ENCODE measurements around the gene TYMS.

Gene TYMS

GRCh38 chr18:657311-658000, at the start of gene TYMS:
TYMS (plus strand) TSS chr18:657653; CDS start chr18:657743, 90 bp downstream.
- peak; percentile 27 for DNase-seq

- DNase-seq, result no peak
Measured at GRCh38 chr18:607930-608329, 49.5 kb upstream of the TYMS start.

- no peak for DNase-seq
Measured at GRCh38 chr18:610214-610928, 47.1 kb upstream of the TYMS start.

- no peak for DNase-seq
Measured at GRCh38 chr18:612156-612555, 45.3 kb upstream of the TYMS start.

- no peak for DNase-seq
Measured at GRCh38 chr18:614193-614592, 43.3 kb upstream of the TYMS start.

- DNase-seq, result no peak
Measured at GRCh38 chr18:615092-615521, 42.3 kb upstream of the TYMS start.

- no peak for DNase-seq
Measured at GRCh38 chr18:615773-616172, 41.7 kb upstream of the TYMS start.

- no peak for DNase-seq
Measured at GRCh38 chr18:616380-616995, 41.0 kb upstream of the TYMS start.

GRCh38 chr18:617970-618504, 39.4 kb upstream of the TYMS start:
- DNase-seq, result no peak

GRCh38 chr18:618618-619017, 38.8 kb upstream of the TYMS start:
- no peak for DNase-seq

- no peak for DNase-seq
Measured at GRCh38 chr18:621291-622043, 36.0 kb upstream of the TYMS start.

- no peak for DNase-seq
Measured at GRCh38 chr18:622289-622688, 35.2 kb upstream of the TYMS start.

GRCh38 chr18:623761-624620, 33.5 kb upstream of the TYMS start:
- DNase-seq, result peak; percentile 70

- no peak for DNase-seq
Measured at GRCh38 chr18:627231-627630, 30.2 kb upstream of the TYMS start.

GRCh38 chr18:629269-630150, 27.9 kb upstream of the TYMS start:
- peak; percentile 10 for DNase-seq

- no peak for DNase-seq
Measured at GRCh38 chr18:631560-631959, 25.9 kb upstream of the TYMS start.

GRCh38 chr18:634551-635045, 22.9 kb upstream of the TYMS start:
- no peak for DNase-seq

GRCh38 chr18:635171-635570, 22.3 kb upstream of the TYMS start:
- no peak for DNase-seq

GRCh38 chr18:641224-641623, 16.2 kb upstream of the TYMS start:
- DNase-seq, result no peak

GRCh38 chr18:644395-645004, 13.0 kb upstream of the TYMS start:
- no peak for DNase-seq

Data from stimulated activated CD4-positive, alpha-beta T cell treated with anti-CD3 and anti-CD28 coated beads, Interleukin-4, amount 100 ng/mL, for 24 hours (primary cell).